HG02943 (cell line): Measurements from ENCODE around the gene NONO.
A peak's percentile ranks its signal among the peaks of the same experiment; 100 is the strongest.
"Not testable (repeated sequence)": the region's sequence is repeated elsewhere in the genome, so short reads cannot be mapped to it uniquely, and the experiment has no call there.

Source experiments
- ATAC-seq: cut with Tn5 transposase; IDR thresholded peaks from one replicate; pipeline ENCODE4 v1.9.1; 2021; ENCODE audit warnings: mild to moderate bottlenecking, low read depth, moderate library complexity; ENCODE audit not compliant: unreplicated experiment

NONO gene, protein sequence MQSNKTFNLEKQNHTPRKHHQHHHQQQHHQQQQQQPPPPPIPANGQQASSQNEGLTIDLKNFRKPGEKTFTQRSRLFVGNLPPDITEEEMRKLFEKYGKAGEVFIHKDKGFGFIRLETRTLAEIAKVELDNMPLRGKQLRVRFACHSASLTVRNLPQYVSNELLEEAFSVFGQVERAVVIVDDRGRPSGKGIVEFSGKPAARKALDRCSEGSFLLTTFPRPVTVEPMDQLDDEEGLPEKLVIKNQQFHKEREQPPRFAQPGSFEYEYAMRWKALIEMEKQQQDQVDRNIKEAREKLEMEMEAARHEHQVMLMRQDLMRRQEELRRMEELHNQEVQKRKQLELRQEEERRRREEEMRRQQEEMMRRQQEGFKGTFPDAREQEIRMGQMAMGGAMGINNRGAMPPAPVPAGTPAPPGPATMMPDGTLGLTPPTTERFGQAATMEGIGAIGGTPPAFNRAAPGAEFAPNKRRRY

DNA sequence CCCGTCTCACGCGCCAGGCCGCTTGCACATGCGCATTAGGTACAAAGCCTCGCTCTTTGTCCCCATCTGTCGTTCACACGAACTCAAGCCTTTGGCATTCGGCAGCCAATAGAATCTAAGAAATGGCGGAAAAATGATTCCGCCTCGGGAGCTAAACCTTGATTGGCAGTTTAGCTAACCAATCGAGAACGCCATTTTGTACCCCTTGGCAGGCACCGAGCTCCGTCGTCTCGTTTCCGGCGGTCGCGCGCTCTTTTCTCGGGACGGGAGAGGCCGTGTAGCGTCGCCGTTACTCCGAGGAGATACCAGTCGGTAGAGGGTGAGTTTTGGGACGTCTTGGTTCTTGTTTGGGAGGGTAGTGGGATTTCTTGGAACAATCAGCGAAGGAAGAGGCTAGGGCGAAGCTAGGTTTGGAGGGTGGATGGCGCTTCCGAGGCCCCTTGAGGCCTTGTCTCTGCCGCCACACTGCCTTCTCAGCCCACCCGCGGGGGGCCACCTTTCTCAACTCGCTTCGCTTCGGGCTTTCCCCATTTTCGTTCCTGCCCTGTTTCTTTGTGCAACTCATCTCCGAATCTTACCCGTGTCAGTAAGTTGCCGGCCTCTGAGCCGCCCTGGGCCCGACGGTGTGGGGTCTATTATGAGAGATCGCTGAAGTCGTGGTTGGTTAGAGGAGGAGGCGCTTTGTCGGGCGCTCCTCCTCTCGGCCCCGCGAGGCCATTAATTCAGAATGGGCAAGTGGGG, at the start of gene NONO:
Gene NONO (plus strand): TSS at position 233 of the 741 bp plus-strand sequence. CDS start 7,003 bp downstream, outside the sequence.
- ATAC-seq = peak; percentile 83

DNA sequence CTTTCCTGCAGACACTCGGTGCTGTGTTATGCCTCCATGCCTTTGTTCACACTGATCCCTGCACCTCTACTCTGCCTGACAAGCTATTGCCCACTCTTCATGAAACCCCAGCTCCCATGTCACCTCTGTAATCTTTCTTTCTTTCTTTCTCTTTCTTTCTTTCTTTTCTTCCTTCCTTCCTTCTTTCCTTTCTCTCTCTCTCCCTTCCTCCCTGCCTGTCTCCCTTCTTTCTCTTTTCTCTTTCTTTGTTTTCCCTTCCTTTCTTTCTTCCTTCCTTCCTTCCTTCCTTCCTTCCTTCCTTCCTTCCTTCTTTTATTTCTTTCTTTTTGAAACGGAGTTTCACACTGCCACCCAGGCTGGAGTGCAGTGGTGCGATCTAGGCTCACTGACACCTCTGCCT, 48.0 kb upstream of the NONO start:
- ATAC-seq = no peak

DNA sequence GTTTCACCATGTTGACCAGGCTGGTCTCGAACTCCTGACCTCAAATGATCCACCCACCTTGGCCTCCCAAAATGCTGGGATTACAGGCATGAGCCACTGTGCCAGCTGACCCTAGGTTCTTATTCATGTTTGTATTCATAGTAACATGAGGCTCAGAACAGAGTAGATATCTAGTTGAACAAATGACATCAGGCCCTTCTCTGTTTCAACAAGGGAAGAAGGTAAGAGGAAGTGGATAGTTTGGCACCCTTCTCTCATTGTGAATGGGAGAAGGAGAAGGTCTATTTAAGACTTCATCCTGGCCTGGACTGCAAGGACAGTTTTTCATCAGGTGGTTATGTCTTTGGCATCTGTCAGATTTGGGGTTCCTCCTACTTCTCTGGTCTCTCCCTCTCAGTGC, 46.6 kb upstream of the NONO start:
- no peak for ATAC-seq

DNA sequence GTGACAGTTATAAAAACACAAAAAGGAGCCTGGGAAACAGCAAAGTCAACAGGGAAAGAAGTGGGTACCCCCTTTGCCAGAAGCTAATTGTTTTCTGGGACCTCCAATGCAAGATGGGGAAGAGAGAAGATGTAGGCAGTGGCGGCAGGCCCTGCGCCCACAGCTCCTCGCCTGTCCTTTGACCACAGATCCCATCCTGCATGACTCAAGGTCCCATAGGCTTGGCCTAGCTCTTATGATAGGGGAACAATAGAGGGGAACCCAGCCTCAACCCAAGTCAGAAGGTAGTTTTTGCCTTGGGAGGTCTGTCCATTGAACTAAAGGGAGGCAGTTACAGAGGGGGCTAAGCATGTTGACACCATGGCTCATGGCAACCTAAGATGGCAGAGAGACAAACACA, 43.7 kb upstream of the NONO start:
- no peak for ATAC-seq

DNA sequence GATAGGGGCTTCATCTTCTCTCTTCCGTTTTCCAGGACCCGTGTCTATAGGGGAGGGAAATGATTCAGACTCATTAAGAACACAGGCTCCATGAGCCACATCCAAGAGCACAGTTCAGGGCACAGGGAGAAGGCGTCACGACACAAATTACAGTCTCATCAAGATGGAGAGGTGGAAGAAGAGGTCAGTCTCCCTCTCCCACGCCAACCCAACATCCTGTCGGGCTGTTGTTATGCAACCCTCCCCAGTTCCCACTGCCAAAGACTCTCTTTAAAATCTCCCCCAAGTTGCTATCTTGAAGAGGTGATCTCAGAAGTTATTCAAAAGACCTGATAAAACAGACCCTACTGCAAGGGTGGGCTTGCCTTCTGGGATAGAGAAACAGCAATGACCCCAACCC, 42.1 kb upstream of the NONO start:
- no peak for ATAC-seq

DNA sequence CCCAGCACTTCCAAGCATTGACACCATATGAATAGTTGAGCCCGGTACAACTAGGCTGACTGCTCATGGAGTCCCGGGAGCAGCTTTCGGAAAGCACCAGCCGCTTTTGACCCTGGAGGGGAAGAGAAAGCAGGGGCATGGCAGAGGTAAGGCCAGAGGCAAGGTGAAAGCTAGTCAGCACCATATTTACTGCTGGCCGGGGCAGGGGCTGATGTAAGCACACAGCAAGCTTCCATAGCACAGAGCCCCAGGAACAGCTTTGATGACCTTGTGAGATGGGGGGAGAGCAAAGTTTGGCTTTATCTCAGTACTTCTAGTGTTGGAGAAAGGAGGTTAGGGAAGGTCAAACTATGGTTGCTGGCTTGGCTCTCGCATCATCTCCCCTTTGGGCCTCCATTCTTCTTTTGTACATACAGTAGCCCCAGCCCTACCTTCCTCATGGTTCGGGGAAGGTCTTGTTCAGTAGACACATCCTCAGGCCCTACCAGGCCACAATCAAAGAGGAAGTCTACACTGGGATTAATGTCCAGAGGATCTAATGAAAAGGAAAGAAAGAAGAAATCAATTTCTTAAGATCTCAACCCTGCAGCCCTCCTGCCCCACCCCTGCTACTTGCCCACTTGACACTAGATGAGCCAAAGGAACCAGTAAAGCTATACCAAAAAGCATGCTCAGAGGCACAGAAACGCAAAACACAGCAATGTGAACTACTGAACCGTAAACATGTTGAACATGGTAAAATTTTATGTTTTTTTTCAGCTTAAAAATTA, 38.9 kb upstream of the NONO start:
- no peak for ATAC-seq

DNA sequence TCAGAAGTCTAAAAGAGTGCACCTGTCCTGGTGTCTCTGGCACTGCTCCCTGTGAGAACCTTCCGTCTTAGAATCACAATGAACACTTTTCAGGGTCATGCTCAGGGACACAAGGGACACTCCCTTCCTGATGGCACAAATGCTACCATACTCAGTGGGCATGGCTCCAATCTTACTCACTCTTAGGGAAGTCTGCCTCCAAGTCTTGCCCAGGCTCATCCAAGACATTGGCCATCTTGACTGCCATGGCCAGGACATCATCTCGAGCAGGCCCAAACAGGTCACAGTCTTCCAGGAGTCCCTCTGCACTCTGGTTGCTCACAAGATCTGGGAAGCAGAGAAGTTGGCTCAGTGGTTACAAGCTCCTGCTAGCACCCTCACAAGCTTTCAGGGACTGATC, 38.3 kb upstream of the NONO start:
- ATAC-seq = no peak

DNA sequence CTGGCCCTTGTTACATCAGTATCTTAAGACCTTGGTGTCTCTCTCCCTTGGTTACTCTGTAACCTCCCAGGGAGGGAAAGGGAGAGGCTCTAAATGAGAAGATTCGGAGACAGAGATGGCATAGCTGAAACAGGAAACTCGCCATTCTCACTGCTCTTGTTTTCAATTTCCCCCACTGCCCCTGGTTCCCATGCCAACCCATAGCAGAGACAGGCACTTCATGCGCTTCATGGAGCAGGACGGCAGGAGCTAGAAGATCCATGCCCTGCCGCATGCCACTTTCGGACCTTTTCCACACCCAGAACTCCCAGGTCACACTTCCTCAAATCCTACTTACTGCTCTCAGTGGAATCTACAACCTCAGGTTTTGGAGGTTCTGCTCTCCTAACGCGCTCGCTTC, 32.6 kb upstream of the NONO start:
- ATAC-seq = no peak

DNA sequence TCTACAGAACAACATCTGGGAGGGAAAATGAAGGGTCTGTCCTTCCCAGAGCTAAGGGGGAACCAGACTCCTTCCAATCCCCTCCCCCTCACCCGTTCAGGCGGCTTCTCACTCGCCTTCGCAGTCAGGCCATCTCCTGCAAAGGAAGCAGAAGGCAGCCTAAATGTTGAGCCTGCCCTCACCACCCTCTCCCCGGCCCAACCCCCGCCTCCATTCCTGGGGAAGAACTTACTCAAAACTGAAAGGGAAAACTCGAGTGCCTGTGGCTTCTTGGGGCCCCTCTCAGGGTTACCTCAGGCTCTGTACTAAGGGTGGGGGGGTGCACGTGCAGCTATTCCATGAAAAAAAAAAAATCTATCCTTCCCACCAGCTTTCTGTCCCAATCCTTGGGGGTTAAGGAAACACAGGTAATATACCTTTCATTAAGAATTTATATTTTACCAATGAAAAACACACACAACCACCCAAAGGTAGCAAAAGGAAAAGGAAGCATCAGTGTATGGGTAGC, 31.9 kb upstream of the NONO start:
- ATAC-seq = no peak

DNA sequence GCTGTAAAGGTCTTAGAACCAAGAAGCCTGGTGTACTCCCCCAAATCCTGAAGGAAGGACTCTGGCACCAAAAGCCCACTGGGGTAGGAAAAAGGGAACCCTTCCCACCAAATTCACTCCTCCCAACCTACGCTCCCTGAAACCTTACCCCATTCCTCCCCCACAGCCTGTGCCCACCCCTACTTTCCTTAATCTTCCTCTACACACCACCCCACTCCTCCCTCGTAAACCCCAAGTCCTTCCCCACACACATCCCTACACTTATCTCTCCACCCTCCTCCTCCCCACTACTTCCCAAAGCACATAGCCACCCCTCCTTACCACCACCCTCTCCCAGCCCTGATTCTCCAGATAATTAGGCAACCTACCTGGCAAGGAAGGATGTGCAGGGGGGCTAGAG, 31.2 kb upstream of the NONO start:
- no peak for ATAC-seq

DNA sequence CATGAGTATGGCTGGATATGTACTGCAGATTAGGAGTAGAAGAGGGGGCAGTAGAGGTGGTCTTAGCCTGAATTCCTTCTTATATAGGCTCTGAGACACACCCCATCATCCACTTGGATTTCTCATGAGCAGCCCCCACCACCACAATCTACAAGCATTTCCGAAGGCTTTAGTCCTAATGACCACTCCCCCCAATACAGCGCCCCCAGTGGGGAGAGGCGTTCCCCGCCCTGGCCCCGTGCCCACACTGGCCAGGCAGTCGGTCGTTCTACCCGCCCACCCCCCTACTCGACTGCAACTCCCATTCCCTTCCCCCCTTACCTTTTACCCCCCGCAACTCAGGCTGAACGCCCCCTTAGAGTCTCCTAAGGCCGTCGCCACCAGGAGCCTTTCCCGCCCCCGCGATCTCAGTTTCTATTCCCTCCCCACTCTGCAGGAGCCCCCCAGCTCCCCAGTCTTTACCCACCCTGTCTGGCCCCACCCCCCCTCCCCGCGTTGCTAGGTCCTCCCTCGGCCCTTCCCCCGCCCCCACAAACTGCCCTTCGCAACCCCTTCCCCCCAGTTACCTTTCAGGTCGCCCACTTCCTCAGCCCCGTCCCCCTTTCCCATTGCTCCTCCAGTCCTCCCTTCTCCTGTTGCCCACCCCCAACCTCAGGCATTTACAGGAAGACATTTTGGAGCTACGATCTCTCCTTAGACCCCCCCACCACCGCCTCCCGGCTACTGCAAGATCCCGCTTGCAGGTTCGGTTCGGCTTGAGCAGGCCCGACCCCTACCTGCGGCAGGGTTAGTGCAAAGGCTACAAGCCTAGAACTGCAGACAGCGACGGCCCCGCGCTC, 30.0 kb upstream of the NONO start:
- no peak for ATAC-seq

DNA sequence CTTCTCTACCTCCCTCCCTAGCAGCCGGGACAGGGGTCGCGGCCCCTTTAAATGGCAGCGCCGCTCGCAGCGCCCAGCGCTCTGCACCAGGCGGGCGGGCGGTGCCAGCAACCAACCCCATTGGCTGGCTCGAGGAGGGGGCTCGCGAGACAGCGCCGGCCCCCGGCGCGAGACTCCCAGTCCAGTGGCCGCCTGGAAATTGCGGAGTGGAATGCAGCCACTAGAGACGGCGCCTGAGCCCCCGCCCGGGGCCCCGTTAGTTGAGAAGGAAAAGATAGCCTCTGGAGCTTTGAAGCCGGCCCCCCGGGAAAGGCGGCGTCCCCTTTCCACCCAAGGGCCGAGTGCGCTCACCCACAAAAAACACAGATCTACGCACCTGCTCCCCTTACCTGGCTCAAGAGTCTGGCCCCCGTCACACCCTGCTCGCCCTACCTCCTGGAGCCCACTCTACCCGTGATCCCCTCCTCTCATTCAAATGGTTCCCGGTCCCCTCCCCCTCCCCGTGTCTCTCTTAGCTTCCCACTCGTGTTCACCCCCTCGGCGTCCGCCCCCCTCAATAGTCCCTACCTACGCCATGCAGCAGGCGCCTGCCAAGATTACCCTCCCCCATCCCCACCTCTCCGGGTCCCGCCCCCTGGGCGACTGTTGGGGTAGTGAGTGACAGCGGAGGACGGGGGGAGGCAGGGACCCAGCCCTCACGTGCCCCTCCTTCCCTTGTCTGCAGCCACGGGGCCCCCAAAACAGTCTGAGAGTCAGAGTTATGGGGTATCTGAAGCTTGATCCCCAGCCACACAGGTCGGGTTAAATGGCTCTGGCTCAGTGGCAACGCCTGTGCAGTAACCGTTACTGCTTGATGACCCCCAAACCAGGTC, 29.1 kb upstream of the NONO start, which contains the start of gene ZMYM3:
Gene ZMYM3 (minus strand): TSS at position 49 of the 872 bp plus-strand sequence. CDS start 885 bp downstream, outside the sequence.
- ATAC-seq = peak; percentile 70

DNA sequence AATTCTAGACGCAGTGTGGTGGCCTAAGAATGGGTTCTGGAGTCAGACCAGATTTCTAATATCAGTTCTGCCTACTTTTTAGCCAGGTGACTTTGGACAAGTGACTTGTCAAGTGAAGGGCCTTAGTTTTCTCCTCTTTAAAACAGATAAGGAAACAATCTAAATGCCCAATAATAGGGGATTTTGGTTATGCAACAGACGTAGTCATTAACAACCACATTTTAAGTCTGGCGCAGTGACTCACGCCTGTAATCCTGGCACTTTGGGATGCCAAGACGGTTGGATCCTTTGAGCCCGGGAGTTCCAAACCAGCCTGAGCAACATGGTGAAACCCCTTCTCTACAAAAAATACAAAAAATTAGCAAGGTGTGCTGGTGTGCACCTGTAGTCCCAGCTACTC, 27.4 kb upstream of the NONO start:
- no peak for ATAC-seq

DNA sequence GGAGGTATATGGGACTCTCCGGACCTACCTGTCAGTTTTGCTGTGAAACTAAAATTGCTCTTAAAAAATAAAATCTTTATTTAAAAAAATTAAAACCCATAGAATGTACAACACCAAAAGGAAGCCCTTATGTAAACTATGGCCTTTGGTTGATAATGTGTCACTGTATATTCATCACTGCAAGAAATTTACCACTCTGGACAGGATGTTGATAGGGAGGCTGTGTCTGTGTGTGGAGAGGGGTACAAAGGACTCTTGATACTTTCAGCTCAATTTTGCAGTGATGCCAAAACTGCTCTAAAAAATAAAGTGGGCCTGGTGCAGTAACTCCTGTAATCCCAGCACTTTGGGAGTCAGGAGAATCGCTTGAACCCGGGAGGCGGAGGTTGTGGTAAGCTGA, 26.6 kb upstream of the NONO start:
- ATAC-seq = no peak

DNA sequence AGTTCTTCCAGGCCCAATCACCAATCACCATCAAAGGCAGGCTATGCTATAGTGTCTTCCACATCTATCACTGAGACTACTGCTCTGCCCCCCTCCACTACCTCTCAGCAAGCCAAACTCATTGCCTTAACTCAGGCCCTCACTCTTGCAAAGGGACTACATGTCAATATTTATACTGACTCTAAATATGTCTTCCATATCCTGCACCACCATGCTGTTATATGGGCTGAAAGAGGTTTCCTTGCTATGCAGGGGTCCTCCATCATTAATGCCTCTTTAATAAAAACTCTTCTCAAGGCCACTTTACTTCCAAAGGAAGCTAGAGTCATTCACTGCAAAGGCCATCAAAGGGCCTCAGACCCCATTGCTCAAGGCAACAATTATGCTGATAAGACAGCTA, 14.8 kb upstream of the NONO start:
- not testable (repeated sequence) for ATAC-seq

DNA sequence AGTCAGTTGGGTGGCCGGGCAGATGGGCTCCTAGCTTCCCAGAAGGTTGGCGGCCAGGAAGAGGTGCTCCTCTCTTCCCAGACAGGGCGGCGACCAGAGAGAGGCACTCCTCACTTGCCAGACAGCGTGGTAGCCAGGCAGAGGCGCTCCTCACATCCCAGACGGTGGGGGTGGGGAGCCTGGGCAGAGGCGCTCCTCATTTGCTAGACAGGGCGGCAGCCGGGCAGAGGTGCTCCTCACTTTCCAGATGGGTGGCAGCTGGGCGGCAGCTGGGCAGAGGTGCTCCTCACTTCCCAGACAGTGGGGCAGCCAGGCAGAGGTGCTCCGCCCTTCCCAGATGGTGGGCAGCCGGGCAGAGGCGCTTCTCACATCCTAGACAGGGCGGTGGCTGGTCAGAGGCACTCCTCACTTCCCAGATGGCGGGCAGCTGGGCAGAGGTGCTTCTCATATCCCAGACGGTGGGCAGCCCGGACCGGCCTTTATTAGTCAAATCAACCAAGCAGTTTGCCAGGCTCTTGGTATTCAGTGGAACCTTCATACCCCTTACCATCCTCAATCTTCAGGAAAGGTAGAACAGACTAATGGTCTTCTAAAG, 13.5 kb upstream of the NONO start:
- ATAC-seq = no peak

DNA sequence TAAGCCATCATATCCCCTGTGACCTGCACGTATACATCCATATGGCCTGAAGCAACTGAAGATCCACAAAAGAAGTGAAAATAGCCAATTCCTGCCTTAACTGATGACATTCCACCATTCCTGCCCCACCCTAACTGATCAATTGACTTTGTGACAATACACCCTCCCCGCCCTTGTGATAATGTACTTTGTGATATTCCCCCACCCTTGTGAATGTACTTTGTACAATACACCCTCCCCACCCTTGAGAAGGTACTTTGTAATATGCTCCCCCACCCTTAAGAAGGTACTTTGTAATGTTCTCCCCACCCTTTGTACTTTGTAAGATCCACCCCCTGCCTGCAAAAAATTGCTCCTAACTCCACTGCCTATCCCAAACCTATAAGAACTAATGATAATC, 11.1 kb upstream of the NONO start:
- not testable (repeated sequence) for ATAC-seq

DNA sequence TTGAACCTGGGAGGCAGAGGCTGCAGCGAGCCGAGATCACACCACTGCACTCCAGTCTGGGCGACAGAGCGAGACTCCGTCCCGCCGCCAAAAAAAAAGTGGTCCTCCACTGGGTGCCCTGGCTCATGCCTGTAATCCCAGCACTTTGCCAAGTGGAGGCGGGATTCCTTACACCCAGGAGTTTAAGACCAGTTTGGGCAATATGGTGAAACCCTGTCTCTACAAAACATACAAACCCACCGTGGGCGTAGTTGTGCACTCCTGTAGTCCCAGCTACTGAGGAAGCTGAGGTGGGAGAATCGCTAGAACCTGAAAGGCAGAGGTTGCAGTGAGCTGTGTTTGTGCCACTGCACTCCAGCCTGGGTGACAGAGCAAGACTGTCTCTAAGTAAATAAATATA, 2.1 kb upstream of the NONO start:
- ATAC-seq = not testable (repeated sequence)
